Fibroblast of lung (primary cell): ENCODE results near the gene PLEKHG1. TPM values are rescaled to one million over a fixed set of nuclear protein-coding genes. Genes with fewer than 3 reads are reported as not detected.
A peak's percentile ranks its signal among the peaks of the same experiment; 100 is the strongest.

Experiments used
- DNase-seq, 2 donors: peaks; one replicate each; pipeline versions ENCODE4 v3.0.0 to v3.0.0-alpha.2; 2010; ENCODE audit warnings: low read depth in 2 of 2
- H2AFZ ChIP-seq: 2 replicates; pipeline ENCODE4 v1.5.1; 2012; ENCODE audit warnings: low read length, control low read depth, inconsistent platforms
- H3K27ac ChIP-seq: 2 replicates; pipeline ENCODE4 v1.5.1; 2011; ENCODE audit warnings: low read length, control low read depth; ENCODE audit not compliant: insufficient read depth
- H3K27me3 ChIP-seq: 2 replicates; pipeline ENCODE4 v1.5.1; 2011; ENCODE audit warnings: mild to moderate bottlenecking, low read length; ENCODE audit not compliant: control insufficient read depth, insufficient read depth
- H3K36me3 ChIP-seq: 2 replicates; pipeline ENCODE4 v1.5.1; 2011; ENCODE audit warnings: low read length; ENCODE audit not compliant: control insufficient read depth, insufficient read depth
- H3K4me1 ChIP-seq: 2 replicates; pipeline ENCODE4 v1.5.1; 2011; ENCODE audit warnings: low read length; ENCODE audit not compliant: control insufficient read depth, insufficient read depth; ENCODE audit errors: extremely low read depth
- H3K4me2 ChIP-seq: 2 replicates; pipeline ENCODE4 v1.5.1; 2011; ENCODE audit warnings: low read length, control low read depth; ENCODE audit not compliant: insufficient read depth; ENCODE audit errors: extremely low read depth
- H3K4me3 ChIP-seq, 4 experiments: fragments of 200-600 bp in 1 of 4; sonication (generic) in 1 of 4; replicated peaks in 1 of 4; 2 replicates each; pipeline ENCODE4 v1.5.1; 2011 to 2016; ENCODE audit warnings: low read length in 4 of 4, low read depth in 3 of 4, mild to moderate bottlenecking in 3 of 4, control low read depth in 2 of 4, inconsistent platforms in 1 of 4, mixed read lengths in 1 of 4; ENCODE audit not compliant: insufficient read depth in 1 of 4; ENCODE audit errors: control extremely low read depth in 1 of 4
- H3K79me2 ChIP-seq: 2 replicates; pipeline ENCODE4 v1.5.1; 2012; ENCODE audit warnings: mild to moderate bottlenecking, low read length, inconsistent platforms; ENCODE audit not compliant: control insufficient read depth, insufficient read depth
- H3K9ac ChIP-seq: 2 replicates; pipeline ENCODE4 v1.5.1; 2011; ENCODE audit warnings: mild to moderate bottlenecking, low read length, control low read depth; ENCODE audit not compliant: insufficient read depth
- H3K9me3 ChIP-seq: 2 replicates; pipeline ENCODE4 v1.5.1; 2012; ENCODE audit warnings: low read depth, low read length; ENCODE audit not compliant: control insufficient read depth, insufficient read depth
- H4K20me1 ChIP-seq: 2 replicates; pipeline ENCODE4 v1.5.1; 2011; ENCODE audit warnings: low read length; ENCODE audit not compliant: control insufficient read depth, insufficient read depth; ENCODE audit errors: extremely low read depth
- CTCF ChIP-seq, 2 donors: IDR thresholded peaks in 1 of 2; conservative IDR thresholded peaks in 1 of 2; 1 replicate in 1 of 2; 2 replicates in 1 of 2; pipeline ENCODE4 v1.5.1; 2011 to 2012; ENCODE audit warnings: low read length in 2 of 2, control low read depth in 1 of 2, inconsistent platforms in 1 of 2, low read depth in 1 of 2, mild to moderate bottlenecking in 1 of 2
- EZH2 ChIP-seq: IDR thresholded peaks from 2 replicates; pipeline ENCODE4 v1.5.1; 2012; ENCODE audit warnings: low read length, control low read depth, mild to moderate bottlenecking; ENCODE audit errors: missing control alignments
- polyA plus RNA-seq, 2 donors: library from polyadenylated mRNA; depleted of rRNA in 1 of 2; stranded (reverse) in 1 of 2; unstranded in 1 of 2; fragments of >200 nt; gene quantifications; 2 replicates each; pipeline ENCODE4 v1.2.1, GENCODE V29; 2011 to 2012; ENCODE audit warnings: missing spikeins in 1 of 2
- total RNA-seq: library from RNA; depleted of rRNA; stranded (reverse); fragments of >200 nt; gene quantifications from 2 replicates; pipeline ENCODE4 v1.2.1, GENCODE V29; 2014

Gene PLEKHG1
- total and polyA plus RNA-seq, 2 donors (not counting 1 experiment from before 2014, with no cell fraction given), result 0.30 to 12.7 TPM

GRCh38 chr6:150586850-150587359 is 12.8 kb upstream of the PLEKHG1 start:
- TF ChIP-seq CTCF (conservative IDR thresholded peaks at IDR 0.05 in 1 of 2, IDR thresholded peaks at IDR 0.05 in 1 of 2; ENCODE audit: low read depth in 1 of 2, low read length in 2 of 2) (no peak), EZH2 (no peak)
- H3K27ac ChIP-seq, result no peak overlapping the region
- no peak overlapping the region for H2AFZ ChIP-seq
- no peak overlapping the region for H3K9ac ChIP-seq
- H3K79me2 ChIP-seq, result no peaks in the 10 kb centered on the region
- H3K27me3 ChIP-seq, result no peaks in the 10 kb centered on the region
- DNase-seq, result peak in 1 of 2 donors; percentile 90
- no peaks in the 10 kb centered on the region for H4K20me1 ChIP-seq
- no peak overlapping the region for H3K4me2 ChIP-seq
- H3K4me1 ChIP-seq, result no peaks in the 10 kb centered on the region
- H3K36me3 ChIP-seq, result no peaks in the 10 kb centered on the region
- no peaks in the 10 kb centered on the region for H3K9me3 ChIP-seq
- no peak overlapping the region for H3K4me3 ChIP-seq

- no peaks in the 10 kb centered on the region for H3K79me2 ChIP-seq
- no peak for DNase-seq
- no peak overlapping the region for H3K4me2 ChIP-seq
- H3K9ac ChIP-seq, result no peak overlapping the region
- no peak overlapping the region for H3K4me3 ChIP-seq
- no peaks in the 10 kb centered on the region for H4K20me1 ChIP-seq
- H3K4me1 ChIP-seq, result no peaks in the 10 kb centered on the region
- H3K9me3 ChIP-seq, result no peaks in the 10 kb centered on the region
- no peaks in the 10 kb centered on the region for H3K27me3 ChIP-seq
- H3K27ac ChIP-seq, result no peak overlapping the region
- H3K36me3 ChIP-seq, result no peaks in the 10 kb centered on the region
- H2AFZ ChIP-seq, result no peak overlapping the region
- TF ChIP-seq EZH2 (no peak), CTCF (conservative IDR thresholded peaks at IDR 0.05 in 1 of 2, IDR thresholded peaks at IDR 0.05 in 1 of 2; ENCODE audit: low read depth in 1 of 2, low read length in 2 of 2) (no peak)
Observed at GRCh38 chr6:150587637-150588036, 12.0 kb upstream of the PLEKHG1 start.

GRCh38 chr6:150588888-150589499 is 10.7 kb upstream of the PLEKHG1 start:
- no peak overlapping the region for H3K4me3 ChIP-seq
- H3K79me2 ChIP-seq, result no peaks in the 10 kb centered on the region
- H3K9ac ChIP-seq, result no peak overlapping the region
- no peak overlapping the region for H3K27ac ChIP-seq
- H4K20me1 ChIP-seq, result no peaks in the 10 kb centered on the region
- DNase-seq, result no peak
- no peak overlapping the region for H2AFZ ChIP-seq
- no peaks in the 10 kb centered on the region for H3K27me3 ChIP-seq
- no peaks in the 10 kb centered on the region for H3K4me1 ChIP-seq
- H3K36me3 ChIP-seq, result no peaks in the 10 kb centered on the region
- no peak overlapping the region for H3K4me2 ChIP-seq
- no peaks in the 10 kb centered on the region for H3K9me3 ChIP-seq
- TF ChIP-seq EZH2 (no peak), CTCF (conservative IDR thresholded peaks at IDR 0.05 in 1 of 2, IDR thresholded peaks at IDR 0.05 in 1 of 2; ENCODE audit: low read depth in 1 of 2, low read length in 2 of 2) (no peak)
